Nephron progenitor cell (in vitro differentiated cells): ENCODE measurements around the gene GAN.

Experiments
- DNase-seq: peaks from one replicate; pipeline ENCODE4 v3.0.0; 2021
- H3K27ac Mint-ChIP-seq: 2 replicates; pipeline ENCODE4 v1.8.0; 2021; ENCODE audit warnings: mild to moderate bottlenecking, moderate library complexity, mixed read lengths
- H3K27me3 Mint-ChIP-seq: 2 replicates; pipeline ENCODE4 v1.8.0; 2021; ENCODE audit warnings: mild to moderate bottlenecking, low read depth, mixed read lengths; ENCODE audit not compliant: poor library complexity
- H3K36me3 Mint-ChIP-seq: 2 replicates; pipeline ENCODE4 v1.8.0; 2021; ENCODE audit warnings: low read depth, mixed read lengths
- H3K4me1 Mint-ChIP-seq: 2 replicates; pipeline ENCODE4 v1.8.0; 2021; ENCODE audit warnings: mixed read lengths
- H3K4me3 Mint-ChIP-seq: 2 replicates; pipeline ENCODE4 v1.8.0; 2021; ENCODE audit warnings: mild to moderate bottlenecking, moderate library complexity, mixed read lengths
- H3K9me3 Mint-ChIP-seq: 2 replicates; pipeline ENCODE4 v1.8.0; 2021; ENCODE audit warnings: mild to moderate bottlenecking, moderate library complexity, mixed read lengths
- TF ChIP-seq, protein P1 (sequence below): fragments of 200-600 bp; sonication (generic); IDR thresholded peaks from 2 replicates; pipeline ENCODE4 v1.5.0; 2021; ENCODE audit warnings: antibody characterized with exemption

GAN gene

DNA sequence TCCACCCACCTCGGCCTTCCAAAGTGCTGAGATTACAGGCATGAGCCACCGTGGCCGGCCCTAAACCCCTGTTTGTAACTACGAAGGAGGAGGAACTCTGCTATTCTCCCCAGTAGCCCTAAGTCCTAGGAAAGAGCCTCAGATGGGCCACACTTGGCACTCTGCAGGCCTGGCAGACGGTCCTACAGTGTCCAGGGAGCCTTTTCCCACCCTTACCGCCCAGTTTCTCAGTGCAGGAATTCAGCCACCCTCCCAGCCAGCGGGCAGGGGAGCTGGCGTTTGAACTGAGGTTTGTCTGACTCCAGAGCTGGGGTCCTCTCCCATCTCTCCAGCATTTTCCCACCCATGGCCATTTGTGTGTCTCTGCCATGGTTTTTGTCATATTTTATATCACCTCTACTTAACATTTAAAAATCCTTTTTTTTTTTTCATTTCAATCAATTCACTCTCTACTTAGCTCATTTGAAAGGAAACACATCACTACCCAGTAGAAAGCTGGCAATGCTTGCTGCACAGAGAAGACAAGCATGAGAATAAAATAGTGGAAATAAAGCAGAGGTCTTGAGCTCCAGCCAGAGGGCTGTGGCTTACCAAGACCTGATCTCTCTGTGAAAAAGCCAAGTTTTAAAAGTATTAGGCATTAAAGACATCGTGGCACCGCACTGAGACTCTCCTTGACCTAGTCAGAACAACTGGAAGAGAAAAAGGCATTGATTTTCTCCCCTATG, 41.4 kb upstream of the GAN start:
- peaks cover 7% of the 10 kb centered on the region for H3K27me3 Mint-ChIP-seq
- H3K36me3 Mint-ChIP-seq: no peaks in the 10 kb centered on the region
- H3K4me3 Mint-ChIP-seq: no peak overlapping the region
- H3K9me3 Mint-ChIP-seq: no peaks in the 10 kb centered on the region
- H3K4me1 Mint-ChIP-seq: peaks cover 27% of the 10 kb centered on the region
- peak overlapping the region; percentile 49 for H3K27ac Mint-ChIP-seq
- TF ChIP-seq, protein P1, sequence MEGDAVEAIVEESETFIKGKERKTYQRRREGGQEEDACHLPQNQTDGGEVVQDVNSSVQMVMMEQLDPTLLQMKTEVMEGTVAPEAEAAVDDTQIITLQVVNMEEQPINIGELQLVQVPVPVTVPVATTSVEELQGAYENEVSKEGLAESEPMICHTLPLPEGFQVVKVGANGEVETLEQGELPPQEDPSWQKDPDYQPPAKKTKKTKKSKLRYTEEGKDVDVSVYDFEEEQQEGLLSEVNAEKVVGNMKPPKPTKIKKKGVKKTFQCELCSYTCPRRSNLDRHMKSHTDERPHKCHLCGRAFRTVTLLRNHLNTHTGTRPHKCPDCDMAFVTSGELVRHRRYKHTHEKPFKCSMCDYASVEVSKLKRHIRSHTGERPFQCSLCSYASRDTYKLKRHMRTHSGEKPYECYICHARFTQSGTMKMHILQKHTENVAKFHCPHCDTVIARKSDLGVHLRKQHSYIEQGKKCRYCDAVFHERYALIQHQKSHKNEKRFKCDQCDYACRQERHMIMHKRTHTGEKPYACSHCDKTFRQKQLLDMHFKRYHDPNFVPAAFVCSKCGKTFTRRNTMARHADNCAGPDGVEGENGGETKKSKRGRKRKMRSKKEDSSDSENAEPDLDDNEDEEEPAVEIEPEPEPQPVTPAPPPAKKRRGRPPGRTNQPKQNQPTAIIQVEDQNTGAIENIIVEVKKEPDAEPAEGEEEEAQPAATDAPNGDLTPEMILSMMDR: no peak
- no peak for DNase-seq

DNA sequence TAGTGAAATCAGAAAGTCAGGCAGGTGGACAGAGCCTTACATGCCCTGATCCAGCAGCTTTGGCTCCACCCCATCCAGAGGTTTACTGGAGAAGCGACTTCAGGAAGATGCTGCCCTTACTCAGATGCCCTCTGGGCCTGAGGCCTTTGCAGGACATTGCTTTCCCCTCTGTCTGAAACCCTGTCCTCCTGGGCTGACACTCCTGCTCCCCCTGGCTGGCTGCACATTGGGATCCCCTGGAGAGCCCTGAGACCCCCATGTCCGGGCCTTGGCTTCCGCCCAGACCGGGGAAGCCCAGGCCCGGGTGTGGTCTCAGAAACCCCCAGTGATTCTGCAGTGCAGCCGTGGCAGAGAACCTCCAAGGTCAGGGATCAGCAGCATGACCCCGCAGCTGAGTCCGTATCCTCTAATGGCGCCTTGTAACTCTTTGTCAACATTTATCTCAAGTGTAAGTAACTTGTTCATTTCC, 39.7 kb upstream of the GAN start:
- H3K27me3 Mint-ChIP-seq: peaks cover 3% of the 10 kb centered on the region
- H3K9me3 Mint-ChIP-seq: no peaks in the 10 kb centered on the region
- peak overlapping the region; percentile 91 for H3K27ac Mint-ChIP-seq
- no peaks in the 10 kb centered on the region for H3K36me3 Mint-ChIP-seq
- H3K4me3 Mint-ChIP-seq: no peak overlapping the region
- peaks cover 27% of the 10 kb centered on the region for H3K4me1 Mint-ChIP-seq
- TF ChIP-seq, protein P1: no peak
- DNase-seq: no peak

DNA sequence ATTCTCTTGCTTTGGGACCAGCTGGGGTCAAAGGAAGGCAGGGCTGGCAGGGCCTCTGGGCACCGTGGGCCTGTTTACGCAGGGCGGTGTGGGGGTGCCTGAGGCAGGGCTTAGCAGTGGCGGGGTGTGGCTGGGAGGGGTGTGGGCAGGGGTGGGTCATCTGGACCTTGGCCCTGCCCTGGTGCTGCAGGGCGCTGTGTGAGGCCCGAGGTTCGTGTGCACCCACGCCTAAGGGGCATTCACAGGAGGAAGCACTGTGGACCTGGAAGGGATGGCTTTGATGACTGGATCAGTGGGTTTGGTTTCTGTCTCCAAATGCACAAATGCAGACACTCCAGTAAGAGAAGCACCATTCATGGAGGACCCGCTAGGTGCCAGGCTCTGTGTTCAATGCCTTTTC, 39.0 kb upstream of the GAN start:
- Mint-ChIP-seq H3K27me3 (peaks cover 3% of the 10 kb centered on the region), H3K36me3 (no peaks in the 10 kb centered on the region), H3K4me1 (peaks cover 27% of the 10 kb centered on the region), H3K27ac (no peak overlapping the region), H3K9me3 (no peaks in the 10 kb centered on the region), H3K4me3 (no peak overlapping the region)
- no peak for DNase-seq
- TF ChIP-seq, protein P1: no peak

DNA sequence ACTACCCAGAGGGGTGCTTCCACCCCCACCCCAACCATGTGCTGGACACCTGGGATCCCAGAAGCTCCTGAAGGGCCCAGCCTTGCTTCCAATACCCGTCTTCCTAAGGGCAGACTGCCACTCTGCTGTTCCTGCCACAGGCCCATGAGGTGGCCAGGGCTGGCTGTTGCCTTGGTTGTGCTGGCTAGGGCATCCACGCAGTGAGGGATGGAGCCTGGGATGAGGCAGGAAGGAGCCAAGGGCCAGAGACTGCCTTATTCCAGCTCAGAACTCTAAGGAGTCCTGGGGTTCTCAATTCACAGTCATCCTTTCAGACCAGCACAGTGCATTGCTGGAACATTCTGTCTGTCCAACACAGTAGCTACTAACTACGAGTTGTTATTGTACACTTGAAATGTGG, 38.4 kb upstream of the GAN start:
- H3K36me3 Mint-ChIP-seq: no peaks in the 10 kb centered on the region

DNA sequence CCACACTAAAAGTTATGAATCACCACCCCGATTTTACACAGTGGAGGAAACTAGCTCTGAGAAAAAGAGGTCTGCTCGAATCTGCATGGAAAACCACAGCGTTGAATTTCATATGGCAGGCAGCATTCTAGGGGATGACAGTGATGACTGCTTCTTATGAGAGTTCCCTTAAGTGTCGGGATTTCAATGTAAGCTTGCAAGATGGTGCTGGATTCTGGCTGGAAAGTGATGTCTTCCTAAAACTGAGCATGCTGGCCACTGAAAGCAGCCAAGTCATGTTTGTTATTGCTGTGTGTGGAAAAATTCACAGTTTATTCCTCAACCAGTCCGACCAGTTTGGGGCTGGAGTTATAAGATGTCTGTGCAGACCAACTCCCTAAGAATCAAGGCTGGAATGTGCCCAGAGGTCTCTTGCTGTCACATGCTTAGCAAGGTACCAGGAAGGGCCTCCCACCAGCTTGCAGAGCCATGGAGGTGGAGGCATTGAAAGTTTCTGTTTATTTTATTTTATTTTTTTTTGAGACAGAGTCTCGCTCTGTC, 37.2 kb upstream of the GAN start:
- TF ChIP-seq, protein P1: no peak
- Mint-ChIP-seq H3K27me3 (no peaks in the 10 kb centered on the region), H3K9me3 (no peaks in the 10 kb centered on the region), H3K27ac (peak overlapping the region; percentile 61), H3K4me1 (peaks cover 27% of the 10 kb centered on the region), H3K4me3 (no peak overlapping the region), H3K36me3 (no peaks in the 10 kb centered on the region)
- DNase-seq: no peak

More for the DNA sequence above, 38.4 kb upstream of the GAN start:
- H3K9me3 Mint-ChIP-seq: no peaks in the 10 kb centered on the region
- DNase-seq: no peak
- H3K27me3 Mint-ChIP-seq: peaks cover 3% of the 10 kb centered on the region
- H3K27ac Mint-ChIP-seq: no peak overlapping the region
- TF ChIP-seq, protein P1: no peak
- H3K4me1 Mint-ChIP-seq: peaks cover 27% of the 10 kb centered on the region
- no peak overlapping the region for H3K4me3 Mint-ChIP-seq

DNA sequence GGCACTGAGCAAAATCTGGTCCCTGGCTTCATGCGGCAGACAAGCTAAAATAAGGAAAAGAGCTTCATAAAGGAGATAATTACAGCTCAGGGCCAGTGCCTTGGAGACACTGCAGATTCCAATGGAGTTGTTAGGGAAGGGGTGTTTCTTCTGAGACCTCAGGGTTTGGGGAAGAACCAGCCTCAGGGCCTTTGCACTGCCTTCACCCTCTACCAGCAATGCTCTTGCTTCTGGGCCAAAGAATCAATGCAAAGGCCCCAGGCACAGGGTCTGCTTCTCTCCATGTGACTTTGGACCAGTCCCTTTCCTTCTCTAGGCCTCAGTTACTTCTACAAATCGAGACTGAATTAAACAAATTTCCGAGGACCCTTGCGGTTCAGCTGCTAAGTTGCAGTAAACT, 36.2 kb upstream of the GAN start:
- H3K27me3 Mint-ChIP-seq: no peaks in the 10 kb centered on the region
- no peaks in the 10 kb centered on the region for H3K9me3 Mint-ChIP-seq
- no peaks in the 10 kb centered on the region for H3K36me3 Mint-ChIP-seq
- no peak for DNase-seq
- H3K4me1 Mint-ChIP-seq: peaks cover 23% of the 10 kb centered on the region
- H3K27ac Mint-ChIP-seq: no peak overlapping the region
- TF ChIP-seq, protein P1: no peak
- no peak overlapping the region for H3K4me3 Mint-ChIP-seq
